BE2C (cell line): Measurements from ENCODE around the gene PMIS2.

Source experiments
- DNase-seq: peaks from one replicate; pipeline ENCODE4 v3.0.0-alpha.2; 2020
- H3K27me3 ChIP-seq: fragments of 250-450 bp; sonication (Bioruptor Pico); 2 replicates; pipeline ENCODE4 v1.5.1; 2020; ENCODE audit warnings: mild to moderate bottlenecking
- H3K36me3 ChIP-seq: fragments of 250-450 bp; sonication (Bioruptor Pico); 2 replicates; pipeline ENCODE4 v1.5.1; 2020; ENCODE audit warnings: mild to moderate bottlenecking
- H3K4me1 ChIP-seq: fragments of 250-450 bp; sonication (Bioruptor Pico); 2 replicates; pipeline ENCODE4 v1.5.1; 2020
- H3K4me3 ChIP-seq: 2 replicates; pipeline ENCODE4 v1.5.1; 2011; ENCODE audit warnings: low read depth, low read length
- H3K9me3 ChIP-seq: fragments of 250-450 bp; sonication (Bioruptor Pico); 2 replicates; pipeline ENCODE4 v1.5.1; 2020
- CTCF ChIP-seq: IDR thresholded peaks from 2 replicates; pipeline ENCODE4 v1.5.1; 2012; ENCODE audit warnings: mild to moderate bottlenecking, low read depth, low read length

PMIS2 gene

GRCh38 chr19:35562336-35562735 lies 23.6 kb upstream of the PMIS2 start:
- Histone ChIP-seq H3K4me3 (no peak overlapping the region), H3K9me3 (no peaks in the 10 kb centered on the region), H3K27me3 (peaks cover 15% of the 10 kb centered on the region; the same call in 1 of the 2 replicates), H3K4me1 (no peaks in the 10 kb centered on the region; the same call in 1 of the 2 replicates), H3K36me3 (no peaks in the 10 kb centered on the region)
- DNase-seq = no peak
- no peak for TF ChIP-seq CTCF

- TF ChIP-seq CTCF = no peak
- peaks cover 18% of the 10 kb centered on the region; the same call in 1 of the 2 replicates for H3K27me3 ChIP-seq
Measured at GRCh38 chr19:35562776-35563175, 23.2 kb upstream of the PMIS2 start.

GRCh38 chr19:35563207-35563829 lies 22.7 kb upstream of the PMIS2 start, which contains the start of gene ATP4A:
ATP4A (minus strand) TSS chr19:35563658; CDS start chr19:35563629, 29 bp downstream.
- Histone ChIP-seq H3K27me3 (peaks cover 23% of the 10 kb centered on the region; the same call in 1 of the 2 replicates), H3K9me3 (no peaks in the 10 kb centered on the region), H3K4me3 (no peak within 1 kb of the TSS), H3K4me1 (no peaks in the 10 kb centered on the region), H3K36me3 (no peaks in the 10 kb centered on the region)
- TF ChIP-seq CTCF = no peak
- DNase-seq = no peak

More at GRCh38 chr19:35562776-35563175, 23.2 kb upstream of the PMIS2 start:
- Histone ChIP-seq H3K36me3 (no peaks in the 10 kb centered on the region), H3K4me1 (no peaks in the 10 kb centered on the region), H3K9me3 (no peaks in the 10 kb centered on the region), H3K4me3 (no peak overlapping the region)
- DNase-seq = no peak

GRCh38 chr19:35565016-35565856 lies 20.7 kb upstream of the PMIS2 start:
- DNase-seq = no peak
- no peak for TF ChIP-seq CTCF
- Histone ChIP-seq H3K9me3 (no peaks in the 10 kb centered on the region), H3K36me3 (no peaks in the 10 kb centered on the region), H3K4me3 (no peak overlapping the region), H3K4me1 (no peaks in the 10 kb centered on the region), H3K27me3 (peaks cover 19% of the 10 kb centered on the region; the same call in 1 of the 2 replicates)

GRCh38 chr19:35566738-35567137 lies 19.2 kb upstream of the PMIS2 start:
- DNase-seq = no peak
- H3K9me3 ChIP-seq = no peaks in the 10 kb centered on the region
- no peak for TF ChIP-seq CTCF
- H3K4me3 ChIP-seq = no peak overlapping the region
- no peaks in the 10 kb centered on the region for H3K4me1 ChIP-seq
- no peaks in the 10 kb centered on the region for H3K36me3 ChIP-seq
- H3K27me3 ChIP-seq = peaks cover 19% of the 10 kb centered on the region; the same call in 1 of the 2 replicates
